Measurements from ENCODE around the gene PITPNM1.

DNA sequence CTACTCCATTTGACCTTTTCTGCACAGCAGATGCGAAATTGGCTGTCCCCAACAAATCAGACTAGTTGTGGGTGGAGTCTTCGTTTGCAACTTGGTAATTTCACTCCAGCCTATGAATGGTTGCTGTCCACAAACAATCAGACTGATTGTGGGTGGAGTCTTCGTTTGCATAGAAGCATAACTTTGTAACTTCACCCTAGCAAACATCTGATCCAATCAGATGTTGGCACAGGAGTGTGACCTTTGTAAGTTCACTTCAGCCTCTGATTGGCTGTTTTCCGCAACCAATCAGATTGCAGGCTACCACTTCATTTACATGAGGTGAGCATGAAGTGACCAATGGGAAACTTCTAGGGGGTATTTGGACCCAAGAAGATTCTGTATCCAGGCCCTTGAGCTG lies 34.4 kb upstream of the PITPNM1 start:
- TF ChIP-seq RARB (CRISPR knock-in tag; IDR thresholded peaks at IDR 0.05) (no peak), ZC3H10 (CRISPR knock-in tag; IDR thresholded peaks at IDR 0.05) (no peak), OSR1 (CRISPR knock-in tag; IDR thresholded peaks at IDR 0.05) (no peak), ARNTL (CRISPR knock-in tag; IDR thresholded peaks at IDR 0.05; ENCODE audit: borderline replicate concordance, low read depth) (no peak)
- TF ChIP-seq, protein P1, sequence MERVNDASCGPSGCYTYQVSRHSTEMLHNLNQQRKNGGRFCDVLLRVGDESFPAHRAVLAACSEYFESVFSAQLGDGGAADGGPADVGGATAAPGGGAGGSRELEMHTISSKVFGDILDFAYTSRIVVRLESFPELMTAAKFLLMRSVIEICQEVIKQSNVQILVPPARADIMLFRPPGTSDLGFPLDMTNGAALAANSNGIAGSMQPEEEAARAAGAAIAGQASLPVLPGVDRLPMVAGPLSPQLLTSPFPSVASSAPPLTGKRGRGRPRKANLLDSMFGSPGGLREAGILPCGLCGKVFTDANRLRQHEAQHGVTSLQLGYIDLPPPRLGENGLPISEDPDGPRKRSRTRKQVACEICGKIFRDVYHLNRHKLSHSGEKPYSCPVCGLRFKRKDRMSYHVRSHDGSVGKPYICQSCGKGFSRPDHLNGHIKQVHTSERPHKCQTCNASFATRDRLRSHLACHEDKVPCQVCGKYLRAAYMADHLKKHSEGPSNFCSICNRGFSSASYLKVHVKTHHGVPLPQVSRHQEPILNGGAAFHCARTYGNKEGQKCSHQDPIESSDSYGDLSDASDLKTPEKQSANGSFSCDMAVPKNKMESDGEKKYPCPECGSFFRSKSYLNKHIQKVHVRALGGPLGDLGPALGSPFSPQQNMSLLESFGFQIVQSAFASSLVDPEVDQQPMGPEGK (CRISPR knock-in tag; IDR thresholded peaks at IDR 0.05; ENCODE audit: borderline replicate concordance): no peak
